GM21723 (cell line): ENCODE measurements around the gene MFSD6.

Experiments
- ATAC-seq: cut with Tn5 transposase; IDR thresholded peaks from one replicate; pipeline ENCODE4 v1.9.1; 2021; ENCODE audit warnings: mild to moderate bottlenecking, moderate library complexity; ENCODE audit not compliant: unreplicated experiment

MFSD6 gene

DNA sequence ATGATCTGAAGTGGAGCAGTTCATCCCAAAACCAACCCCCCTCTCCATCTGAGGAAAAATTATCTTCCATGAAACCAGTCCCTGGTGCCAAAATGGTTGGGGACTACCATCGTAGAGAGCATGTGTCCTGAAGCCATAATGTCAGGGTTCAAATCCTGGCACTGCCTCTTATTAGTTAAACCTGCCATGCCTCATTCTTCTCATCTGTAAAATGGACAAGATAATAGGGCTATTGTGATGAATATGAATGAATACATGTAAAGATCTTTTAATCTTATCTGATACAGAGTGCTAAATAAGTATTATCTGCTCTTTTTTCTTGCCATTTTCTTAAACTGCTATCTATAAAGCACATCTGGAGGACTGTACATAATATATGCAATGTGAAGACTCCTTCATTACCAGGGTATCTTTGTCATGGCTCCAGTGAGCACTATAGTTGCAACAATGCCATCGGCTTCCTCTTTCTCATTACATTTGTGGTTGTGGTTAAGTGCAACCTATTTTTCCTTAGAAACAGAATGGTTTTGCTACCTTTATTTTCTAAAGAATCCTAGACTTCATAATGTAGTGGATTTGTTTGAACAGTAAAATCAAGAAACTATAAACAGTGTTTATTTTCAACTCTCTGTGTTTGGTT is 27.0 kb downstream of the MFSD6 start:
- ATAC-seq = no peak

DNA sequence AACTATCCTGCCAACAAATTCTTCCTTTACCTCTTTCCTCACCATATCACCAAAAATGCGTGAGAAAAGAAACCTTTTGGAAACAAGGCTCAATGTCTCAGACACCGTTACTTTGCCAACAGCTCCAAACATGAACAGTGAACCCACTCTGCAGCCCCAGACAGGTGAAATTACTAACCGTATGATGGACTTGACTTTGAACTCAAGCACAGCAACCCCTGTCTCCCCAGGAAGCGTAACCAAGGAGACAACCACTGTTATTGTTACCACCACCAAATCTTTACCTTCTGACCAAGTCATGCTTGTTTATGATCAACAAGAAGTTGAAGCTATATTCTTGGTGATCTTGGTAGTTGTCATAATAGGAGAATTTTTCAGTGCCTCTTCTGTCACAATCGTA is 28.4 kb downstream of the MFSD6 start:
- ATAC-seq = no peak

DNA sequence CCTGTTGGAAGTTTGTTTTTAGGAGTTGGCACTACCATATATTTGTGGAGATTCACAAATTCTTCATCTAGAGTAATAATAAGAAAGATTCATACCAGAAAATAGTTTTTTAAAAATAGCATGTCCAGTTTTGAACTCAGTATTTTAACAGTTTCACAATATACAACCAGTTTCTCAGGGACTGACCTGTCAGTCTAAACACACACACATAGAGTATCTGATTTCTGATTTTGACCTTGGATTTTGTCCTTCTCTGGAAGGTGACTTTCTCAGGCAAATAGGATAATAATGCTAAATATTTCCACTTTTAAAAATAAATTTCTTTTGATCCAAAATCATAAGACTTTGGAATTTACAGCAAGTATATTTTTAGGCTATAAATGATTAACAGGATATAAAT is 32.0 kb downstream of the MFSD6 start:
- ATAC-seq = no peak

DNA sequence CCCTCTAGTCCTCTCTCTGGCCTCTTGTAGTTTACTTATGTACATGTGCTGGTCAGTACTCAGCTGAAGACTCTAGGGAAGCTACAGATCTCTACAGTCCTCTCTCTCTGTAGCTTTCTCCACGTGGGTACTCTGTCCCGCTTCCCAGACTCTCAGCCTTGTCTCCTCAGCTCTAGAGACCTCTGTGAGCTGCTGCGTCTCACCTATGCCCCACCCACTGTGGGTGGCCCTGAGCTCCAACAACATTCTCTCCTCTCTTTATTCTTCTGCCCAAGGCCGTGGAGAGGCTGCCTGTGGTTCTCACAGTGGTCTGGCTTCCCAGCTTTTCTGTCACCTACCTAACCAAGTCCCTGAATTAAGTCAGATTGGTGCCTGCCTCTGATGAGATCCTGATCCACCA is 33.4 kb downstream of the MFSD6 start:
- ATAC-seq = no peak

DNA sequence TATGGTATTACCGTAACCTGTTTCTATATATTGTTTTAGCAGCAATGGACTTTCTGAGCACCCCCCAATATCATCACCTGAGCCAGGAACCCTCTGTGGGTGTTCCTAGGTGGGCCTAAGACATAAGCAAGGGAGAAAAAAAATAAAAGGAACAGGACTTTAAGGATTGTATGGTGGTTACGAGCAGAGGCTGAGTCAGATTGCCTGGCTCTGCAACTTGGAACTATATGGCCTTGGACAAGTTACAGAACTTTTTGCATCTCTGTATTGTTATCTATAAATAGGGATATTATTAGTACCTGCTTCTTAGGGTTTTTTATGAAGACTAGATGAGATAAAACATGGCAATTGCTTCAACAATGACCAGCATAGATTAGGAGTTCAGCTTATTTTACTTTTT is 34.9 kb downstream of the MFSD6 start:
- ATAC-seq = no peak

DNA sequence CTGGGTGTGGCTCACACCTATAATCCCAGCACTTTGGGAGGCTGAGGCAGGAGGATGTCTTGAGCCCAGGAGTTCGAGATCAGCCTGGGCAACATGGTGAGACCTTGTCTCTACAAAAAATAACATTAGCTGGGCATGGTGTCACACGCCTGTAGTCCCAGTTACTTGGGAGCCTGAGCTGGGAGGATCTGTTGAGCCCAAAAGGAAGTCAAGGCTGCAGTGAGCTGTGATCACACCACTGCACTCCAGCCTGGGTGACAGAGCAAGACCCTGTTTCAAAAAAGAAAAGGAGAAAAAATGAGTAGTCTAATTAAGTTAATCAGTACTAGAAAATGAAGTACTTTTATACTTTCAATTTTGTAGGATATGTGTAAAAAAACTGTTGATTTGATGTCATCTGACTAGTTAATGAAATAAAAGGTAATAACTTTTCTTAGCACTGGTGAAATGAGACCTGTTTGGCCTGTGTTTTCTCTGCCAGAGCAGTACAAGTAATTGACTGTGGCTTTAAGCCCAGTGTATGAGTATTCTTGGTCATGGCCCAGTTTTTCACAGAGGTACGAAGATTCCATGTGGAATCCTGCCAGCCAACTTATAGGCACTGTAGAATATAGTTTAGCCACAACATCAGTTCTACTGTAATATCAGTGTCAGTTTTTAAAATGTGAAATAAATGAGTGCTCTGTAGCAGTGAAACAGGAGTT is 35.8 kb downstream of the MFSD6 start:
- ATAC-seq = no peak

DNA sequence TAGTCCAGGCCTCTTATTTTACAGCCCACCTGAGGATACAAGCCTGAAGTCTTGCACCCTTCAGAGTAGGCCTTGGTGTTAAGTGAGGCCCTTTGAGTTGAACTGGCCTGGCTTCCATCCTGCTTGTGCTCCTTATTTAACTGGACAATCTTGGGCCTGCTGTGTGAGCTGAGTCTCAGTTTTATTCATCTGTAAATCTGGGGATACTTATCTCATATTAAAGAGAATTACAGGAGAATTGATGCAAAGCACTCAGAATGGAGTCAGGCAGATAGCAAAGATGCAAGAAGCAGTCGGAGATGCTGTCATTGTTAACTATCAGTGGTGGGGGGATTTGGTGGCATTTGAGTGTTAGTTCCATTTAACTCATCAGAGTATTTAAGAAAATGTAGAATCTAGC is 36.8 kb downstream of the MFSD6 start:
- no peak for ATAC-seq

DNA sequence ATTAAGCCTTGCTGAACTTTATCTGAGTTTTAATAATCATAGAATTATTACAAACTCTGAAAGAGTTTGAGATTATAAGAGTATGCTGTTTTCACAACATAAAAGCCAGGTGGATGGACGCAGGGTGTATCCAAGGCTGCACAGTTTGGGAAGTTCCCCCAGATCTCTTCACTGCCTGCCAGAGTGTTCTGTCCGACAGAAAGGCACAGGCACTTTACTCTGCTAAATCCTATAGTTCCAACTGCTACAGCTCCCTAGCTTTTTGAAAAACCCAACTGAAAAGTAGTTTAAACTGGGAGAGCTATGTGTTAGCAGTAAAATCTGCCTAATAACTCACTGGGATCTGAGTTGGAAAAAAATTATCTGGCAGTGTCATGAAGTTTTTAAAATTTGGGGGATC is 38.0 kb downstream of the MFSD6 start:
- no peak for ATAC-seq

DNA sequence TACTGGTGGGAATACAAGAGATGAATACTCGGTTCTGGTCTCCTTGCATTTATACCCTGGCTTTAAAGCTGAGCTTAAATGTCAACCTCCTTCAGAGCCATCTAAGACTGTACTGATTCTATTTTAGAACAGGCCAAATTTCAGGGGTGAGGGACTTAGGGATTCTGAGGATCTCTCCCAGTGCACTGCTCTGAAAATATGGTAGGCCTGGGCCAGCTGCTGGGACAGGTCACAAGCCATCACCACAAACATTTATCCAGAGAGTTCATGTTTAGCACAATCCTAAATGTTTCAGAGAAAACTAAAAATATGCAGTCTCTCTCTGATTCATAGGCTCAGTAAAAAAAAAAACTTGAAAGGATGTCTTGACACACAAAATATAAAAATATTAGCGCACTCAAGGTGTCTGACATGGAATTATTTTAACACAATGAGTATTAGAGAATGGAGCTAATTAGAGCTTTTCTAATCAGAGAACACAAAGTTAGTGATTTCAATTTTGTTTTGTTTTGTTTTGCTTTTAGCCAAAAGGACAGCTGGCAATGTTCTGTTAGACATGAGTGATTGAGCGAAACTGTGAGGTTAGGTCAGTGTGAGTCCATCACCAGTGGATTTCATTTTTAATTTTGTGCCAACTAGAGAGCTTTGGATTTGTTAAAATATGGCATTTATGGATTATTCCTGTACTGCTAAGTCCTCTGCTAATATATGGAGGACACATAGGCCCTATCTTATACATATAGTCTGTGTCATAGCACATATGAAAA is 38.8 kb downstream of the MFSD6 start:
- ATAC-seq = no peak

DNA sequence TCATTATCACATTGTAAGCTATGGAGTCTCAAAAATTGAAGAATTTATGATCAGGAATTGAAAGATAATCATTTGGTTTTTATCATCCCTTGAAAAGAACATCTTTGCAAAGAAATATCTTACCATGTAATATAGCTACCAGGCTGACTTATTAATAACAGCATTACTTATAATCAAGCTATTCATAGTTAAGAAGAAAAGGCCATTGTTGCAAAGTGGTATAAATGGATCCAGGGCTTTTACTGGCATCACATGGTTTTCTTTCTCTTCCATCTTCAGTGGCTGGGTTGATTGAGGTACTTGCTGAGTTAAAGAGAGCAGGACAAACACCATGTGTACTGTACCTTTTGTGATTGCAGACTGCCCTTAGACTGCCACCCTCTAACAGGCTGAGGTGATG is 39.6 kb downstream of the MFSD6 start:
- ATAC-seq = no peak

DNA sequence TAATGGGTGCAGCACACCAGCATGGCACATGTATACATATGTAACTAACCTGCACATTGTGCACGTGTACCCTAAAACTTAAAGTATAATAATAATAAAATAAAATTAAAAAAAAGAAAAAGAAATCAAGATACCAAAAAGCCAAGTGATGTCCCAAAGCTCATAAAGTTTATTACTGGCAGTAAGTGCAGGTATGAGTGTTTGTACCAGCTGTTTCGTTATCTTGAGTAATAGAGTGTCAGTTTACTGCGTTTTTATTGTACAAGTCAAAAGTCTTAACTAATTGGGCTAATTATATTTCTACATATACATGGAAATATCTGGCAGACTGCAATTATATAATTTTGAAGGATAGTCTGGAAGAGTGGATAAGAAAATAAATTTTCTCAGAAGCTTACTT is 41.8 kb downstream of the MFSD6 start:
- ATAC-seq = no peak

DNA sequence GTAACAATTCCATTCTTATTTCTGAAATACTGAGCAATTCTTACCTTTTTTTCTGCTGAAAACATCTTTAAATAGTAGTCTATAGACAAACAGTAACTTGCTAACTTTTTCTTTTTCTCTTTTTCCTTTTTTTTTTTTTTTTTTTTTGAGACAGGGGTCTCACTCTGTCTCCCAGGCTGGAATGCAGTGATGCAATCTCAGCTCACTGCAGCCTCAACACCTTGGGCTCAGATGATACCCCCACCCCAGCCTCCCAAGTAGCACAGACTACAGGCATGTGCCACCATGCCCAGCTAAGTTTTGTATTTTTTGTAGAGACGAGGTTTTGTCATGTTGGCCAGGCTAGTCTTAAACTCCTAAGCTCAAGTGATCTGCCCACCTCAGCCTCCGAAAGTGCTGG is 42.2 kb downstream of the MFSD6 start:
- ATAC-seq = no peak

DNA sequence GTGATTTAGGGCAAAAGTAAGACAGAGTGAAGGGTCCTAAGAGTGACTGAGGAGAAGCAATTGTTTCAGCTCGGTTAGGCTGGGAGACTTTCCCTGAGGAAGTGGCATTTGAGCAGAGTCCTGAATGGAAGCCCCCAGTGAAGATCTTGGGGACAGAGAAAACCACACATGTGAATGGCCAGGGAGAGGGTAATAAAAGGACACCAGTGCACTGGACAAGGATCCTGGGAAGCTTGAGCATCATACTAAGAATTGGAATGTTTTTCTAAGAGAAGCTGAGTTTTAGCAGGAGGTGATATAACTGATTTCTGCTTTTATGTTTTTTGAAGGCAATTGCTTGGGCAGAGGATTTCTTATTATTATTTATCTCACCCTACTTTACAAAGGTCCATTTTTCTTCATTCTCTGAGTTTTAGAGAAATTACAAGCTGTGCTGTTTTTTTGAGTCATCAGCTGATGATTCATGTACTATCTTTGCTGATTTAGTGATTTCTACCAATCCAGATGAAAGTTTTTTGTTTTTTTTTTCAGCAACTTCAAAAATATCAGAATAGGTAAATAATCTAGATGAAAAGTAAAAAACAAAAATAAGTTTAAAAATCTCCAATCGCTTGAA is 43.5 kb downstream of the MFSD6 start:
- no peak for ATAC-seq

DNA sequence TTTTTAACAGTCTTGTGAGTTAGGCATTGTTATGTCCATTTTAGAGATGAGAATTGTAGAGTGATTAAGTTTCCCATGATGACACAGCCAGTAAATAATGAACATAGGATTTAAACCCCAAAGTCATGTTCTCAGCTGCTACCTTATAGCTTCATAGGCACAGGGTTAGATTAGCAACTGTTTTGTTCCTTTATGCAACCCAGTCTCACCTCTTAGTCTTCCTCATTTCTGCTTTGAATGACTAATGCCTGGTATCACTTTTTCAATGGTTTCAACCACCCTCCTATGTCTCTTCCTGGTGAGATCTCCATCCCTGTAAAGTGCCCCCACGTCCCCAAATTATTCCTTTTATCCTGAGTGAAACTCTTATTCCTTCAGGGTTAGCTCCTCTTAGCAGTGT is 44.3 kb downstream of the MFSD6 start:
- ATAC-seq = no peak

DNA sequence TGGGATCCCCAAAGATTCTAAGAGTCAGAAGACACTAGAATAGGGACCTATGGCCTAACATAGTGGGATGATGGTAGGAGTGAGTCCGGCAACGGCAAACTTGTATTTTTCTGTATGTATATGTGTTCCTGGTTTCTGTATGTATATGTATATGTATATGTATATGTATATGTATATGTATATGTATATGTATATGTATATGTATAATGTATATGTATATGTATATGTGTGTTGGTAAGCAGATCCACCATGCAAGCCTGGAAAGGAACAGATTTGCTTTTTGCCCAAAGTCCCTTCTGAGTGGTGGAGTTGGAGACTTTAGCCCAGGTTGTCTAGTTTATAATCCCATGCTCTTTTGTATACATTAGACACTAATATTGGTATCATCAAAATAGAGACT is 46.6 kb downstream of the MFSD6 start:
- ATAC-seq = no peak

DNA sequence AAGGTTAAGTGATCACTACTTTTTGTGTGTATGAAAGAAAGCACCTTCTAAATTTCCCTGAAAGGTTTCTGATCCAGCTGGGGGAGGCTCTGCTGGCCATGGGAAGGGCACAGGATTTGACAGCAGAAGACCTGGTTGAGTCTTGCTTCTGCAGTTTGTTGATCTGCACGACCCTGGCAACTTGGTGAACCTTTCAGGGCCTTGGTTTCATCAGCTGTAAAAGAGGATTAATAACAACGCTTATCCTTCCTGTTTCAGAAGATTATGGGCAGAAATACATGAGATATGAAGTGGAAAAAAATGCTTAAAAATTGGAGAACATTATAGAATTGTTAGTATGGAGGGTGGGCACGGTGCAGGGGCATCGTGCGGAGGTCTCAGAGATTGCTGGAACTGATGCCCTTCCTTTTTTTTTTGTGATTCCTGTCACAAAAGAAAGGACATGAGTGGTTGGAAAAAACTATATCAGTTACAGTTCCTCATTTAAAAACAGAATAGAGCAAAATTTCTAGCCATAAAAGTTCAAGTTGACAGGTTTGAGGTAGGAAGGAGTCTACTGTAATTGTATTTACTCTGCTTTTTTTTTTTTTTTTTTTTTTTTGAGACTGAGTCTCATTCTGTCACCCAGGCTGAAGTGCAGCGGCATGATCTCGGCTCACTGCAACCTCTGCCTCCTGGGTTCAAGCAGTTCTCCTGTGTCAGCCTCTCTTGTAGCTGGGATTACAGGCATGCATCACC is 47.4 kb downstream of the MFSD6 start:
- ATAC-seq = no peak

DNA sequence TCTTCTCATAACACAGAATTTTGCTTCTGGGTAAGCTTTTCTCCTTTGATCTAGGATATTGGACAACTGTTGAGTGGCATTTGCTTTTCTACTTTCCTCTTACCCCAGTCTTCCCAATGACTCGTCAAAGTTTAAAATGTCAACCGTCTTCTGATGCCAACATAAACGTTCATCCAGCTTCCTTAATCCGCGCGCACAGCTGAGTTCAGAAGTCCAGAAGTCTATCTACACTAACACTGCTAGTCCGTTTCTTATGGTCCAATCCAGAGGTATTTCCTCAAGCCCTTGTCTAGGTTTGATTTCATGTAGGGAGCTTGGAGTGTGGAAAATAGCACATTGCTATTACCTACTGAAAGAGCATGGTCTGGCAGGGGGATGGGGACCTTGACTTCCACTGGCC is 48.7 kb downstream of the MFSD6 start:
- no peak for ATAC-seq

DNA sequence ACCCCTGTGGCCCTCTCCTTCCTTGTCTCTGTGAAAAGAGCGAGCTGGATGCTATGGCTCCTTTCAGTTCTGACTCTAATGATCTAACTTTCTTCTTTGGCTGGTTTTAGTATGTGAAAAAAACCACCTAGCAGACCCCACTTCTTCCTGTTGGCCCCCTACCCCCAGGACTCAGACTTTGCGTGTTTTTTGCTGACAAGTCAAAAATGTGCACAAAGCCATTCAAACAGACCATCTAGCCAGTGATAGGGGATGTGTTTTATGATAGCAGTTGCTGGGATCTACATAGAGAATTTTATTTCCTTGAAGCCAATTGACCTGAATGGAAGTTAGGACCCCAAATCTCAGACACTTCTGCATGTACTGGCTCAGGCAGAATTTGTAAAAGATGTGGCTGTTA is 49.1 kb downstream of the MFSD6 start:
- no peak for ATAC-seq

DNA sequence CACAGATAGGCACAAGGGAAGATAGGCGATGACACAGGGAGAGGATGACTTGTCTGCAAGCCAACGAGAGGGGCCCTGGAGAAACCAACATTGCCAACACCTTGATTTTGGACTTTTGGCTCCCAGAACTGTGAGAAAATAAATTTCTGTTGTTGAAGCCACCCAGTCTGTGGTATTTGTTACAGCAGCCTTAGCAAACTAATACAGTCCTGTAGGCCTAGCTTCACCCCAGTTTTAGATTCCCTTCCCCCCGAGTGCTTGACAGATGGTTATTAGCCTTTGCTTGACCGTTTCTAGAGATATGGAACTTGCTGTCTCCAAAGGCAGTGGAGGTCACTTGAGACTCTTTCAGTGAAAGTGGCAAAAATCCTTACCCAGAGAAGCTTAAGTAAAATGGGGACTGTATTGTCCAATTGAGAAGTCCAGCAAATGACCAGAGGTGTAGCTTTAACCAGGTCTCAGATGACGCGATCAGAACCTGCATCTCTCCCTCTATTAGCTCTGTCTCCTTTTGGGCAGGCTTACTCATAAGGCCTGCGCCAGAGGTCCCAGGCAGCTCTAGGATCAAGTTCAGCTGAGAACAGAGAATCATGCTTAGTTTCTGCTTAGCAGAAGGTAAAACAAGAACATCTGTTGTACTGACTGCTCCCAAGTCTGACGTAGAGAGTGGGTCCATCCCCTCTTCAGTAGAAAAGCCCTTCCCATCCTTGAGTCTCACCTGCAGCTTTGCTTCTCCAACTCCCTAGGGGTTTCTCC is 50.4 kb downstream of the MFSD6 start:
- ATAC-seq = no peak

DNA sequence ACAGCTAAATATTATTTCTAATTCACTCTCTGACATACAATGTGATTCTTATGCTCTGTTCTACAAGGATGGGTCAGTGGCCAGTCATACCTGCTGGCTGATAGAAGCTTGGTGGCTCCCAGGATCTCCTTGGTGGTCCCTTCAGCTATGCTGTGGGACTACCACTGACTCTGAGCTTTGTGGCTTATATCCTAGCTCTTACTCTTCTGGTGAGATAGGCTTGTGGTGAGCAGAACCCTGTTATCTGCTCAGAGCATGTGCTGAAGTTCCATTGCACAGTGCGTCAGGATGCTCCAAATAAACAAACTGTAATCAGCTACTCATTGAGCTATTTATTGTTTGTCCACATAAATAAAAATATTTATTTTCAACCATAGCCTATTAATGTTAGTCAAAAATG is 51.7 kb downstream of the MFSD6 start:
- no peak for ATAC-seq
